ENCODE results near the gene LYPLA2. TPM values are rescaled to one million over a fixed set of nuclear protein-coding genes. Genes with fewer than 3 reads are reported as not detected.

LYPLA2 gene
- total RNA-seq, 3 donors from 2014 or later, result 31.8 to 52.8 (median 49.5) TPM

GRCh38 chr1:23805025-23805424 is 14.1 kb downstream of the LYPLA2 start:
- TF ChIP-seq POLR2AphosphoS5 (IDR thresholded peaks at IDR 0.05) (no peak), CTCF (IDR thresholded peaks at IDR 0.05) (no peak), POLR2A (IDR thresholded peaks at IDR 0.05) (no peak)
- H3K4me3 ChIP-seq, result no peak overlapping the region
- H3K9me3 ChIP-seq, result no peaks in the 10 kb centered on the region
- no peaks in the 10 kb centered on the region for H3K27me3 ChIP-seq
- H3K36me3 ChIP-seq, result no peaks in the 10 kb centered on the region
- no peak overlapping the region for H3K27ac ChIP-seq
- no peak for DNase-seq (ENCODE audit: low spot score in 2 of 2)
- intact Hi-C loops (cut with DNase I; ENCODE audit: low total_unique reads), result no loop called here
- H3K4me1 ChIP-seq, result no peaks in the 10 kb centered on the region

DNA sequence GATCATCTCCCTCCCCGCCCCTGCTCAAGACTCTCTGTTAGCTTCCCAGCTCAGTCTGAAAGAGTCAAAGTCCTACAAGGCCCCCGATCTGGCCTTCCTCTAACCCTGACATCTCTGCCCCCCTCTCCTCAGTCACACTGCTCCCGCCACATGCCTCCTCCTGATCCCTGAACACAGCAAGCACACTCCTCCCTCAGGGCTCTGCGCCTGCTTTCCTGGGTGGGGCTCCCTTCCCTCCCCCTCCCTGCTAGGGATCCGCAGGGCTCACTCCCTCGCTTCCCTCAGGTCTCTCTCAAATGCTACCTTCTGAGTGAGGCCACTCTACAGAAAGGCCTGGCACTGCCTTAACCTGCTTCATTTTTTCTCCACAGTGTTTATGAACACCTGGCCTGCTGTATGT is 15.3 kb downstream of the LYPLA2 start:
- H3K27me3 ChIP-seq, result no peaks in the 10 kb centered on the region
- H3K4me1 ChIP-seq, result no peaks in the 10 kb centered on the region
- no peak overlapping the region for H3K4me3 ChIP-seq
- H3K36me3 ChIP-seq, result no peaks in the 10 kb centered on the region
- TF ChIP-seq CTCF (IDR thresholded peaks at IDR 0.05), result no peak
- no peak for TF ChIP-seq POLR2A (IDR thresholded peaks at IDR 0.05)
- no peak for TF ChIP-seq POLR2AphosphoS5 (IDR thresholded peaks at IDR 0.05)
- H3K27ac ChIP-seq, result no peak overlapping the region
- intact Hi-C loops (cut with DNase I; ENCODE audit: low total_unique reads), result no loop called here
- DNase-seq (ENCODE audit: low spot score in 2 of 2), result no peak
- no peaks in the 10 kb centered on the region for H3K9me3 ChIP-seq

- no peak for TF ChIP-seq POLR2A (IDR thresholded peaks at IDR 0.05)
- no peak for TF ChIP-seq POLR2AphosphoS5 (IDR thresholded peaks at IDR 0.05)
- TF ChIP-seq CTCF (IDR thresholded peaks at IDR 0.05), result no peak
- Histone ChIP-seq H3K36me3 (no peaks in the 10 kb centered on the region), H3K27ac (no peak overlapping the region), H3K27me3 (no peaks in the 10 kb centered on the region), H3K4me1 (no peaks in the 10 kb centered on the region), H3K4me3 (no peak overlapping the region), H3K9me3 (no peaks in the 10 kb centered on the region)
- intact Hi-C loops (cut with DNase I; ENCODE audit: low total_unique reads), result no loop called here
- DNase-seq (ENCODE audit: low spot score in 2 of 2), result no peak
Observed at GRCh38 chr1:23807453-23807852, 16.5 kb downstream of the LYPLA2 start.

- Histone ChIP-seq H3K27ac (no peak overlapping the region), H3K4me1 (no peaks in the 10 kb centered on the region), H3K4me3 (no peak overlapping the region), H3K9me3 (no peaks in the 10 kb centered on the region), H3K36me3 (no peaks in the 10 kb centered on the region), H3K27me3 (no peaks in the 10 kb centered on the region)
- intact Hi-C loops (cut with DNase I; ENCODE audit: low total_unique reads), result no loop called here
- DNase-seq (ENCODE audit: low spot score in 2 of 2), result peak; percentile 60 to 70
- TF ChIP-seq CTCF (IDR thresholded peaks at IDR 0.05) (peak in 2 of 3 donors; percentile 44 to 66), POLR2AphosphoS5 (IDR thresholded peaks at IDR 0.05) (no peak)
Observed at GRCh38 chr1:23809751-23810171, 18.8 kb downstream of the LYPLA2 start.

DNA sequence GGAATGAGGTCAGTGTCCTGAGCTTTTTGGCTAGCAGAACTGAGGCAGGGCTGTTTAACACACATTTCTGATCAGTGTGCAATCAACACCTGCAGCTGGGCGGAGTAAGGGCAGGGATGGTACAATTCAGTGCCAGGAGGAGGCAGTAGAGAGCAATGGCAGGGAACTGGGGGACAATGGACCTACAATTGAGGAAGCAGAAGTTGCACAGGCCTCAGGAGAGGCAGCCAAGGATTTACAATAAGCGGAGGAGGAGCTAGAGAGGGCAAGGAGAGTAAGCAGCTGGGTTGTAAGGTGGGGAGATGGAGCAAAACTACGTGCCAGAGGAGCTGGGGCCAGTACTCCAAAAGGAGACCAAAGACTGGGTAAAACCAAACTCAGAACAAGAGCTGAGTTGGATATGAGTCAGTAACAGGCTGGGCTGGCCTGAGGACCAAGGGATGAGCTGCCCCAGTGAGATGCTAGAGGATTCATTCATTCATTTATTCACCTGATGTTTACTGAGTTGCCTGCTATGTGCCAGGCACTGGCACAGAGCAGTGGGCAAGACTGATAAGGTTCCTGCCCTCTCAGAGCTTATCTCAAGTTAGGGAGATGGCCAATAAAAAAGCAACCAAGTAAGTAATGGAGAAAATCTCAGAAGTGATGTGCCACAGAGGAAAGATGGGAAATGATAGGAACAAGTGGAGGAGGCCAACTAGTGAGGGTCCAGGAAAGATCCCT is 20.0 kb downstream of the LYPLA2 start:
- no peaks in the 10 kb centered on the region for H3K4me1 ChIP-seq
- no peaks in the 10 kb centered on the region for H3K27me3 ChIP-seq
- H3K36me3 ChIP-seq, result no peaks in the 10 kb centered on the region
- intact Hi-C loops (cut with DNase I; ENCODE audit: low total_unique reads), result no loop called here
- TF ChIP-seq POLR2AphosphoS5 (IDR thresholded peaks at IDR 0.05), result no peak
- peak in 2 of 3 donors; percentile 41 to 50 for TF ChIP-seq CTCF (IDR thresholded peaks at IDR 0.05)
- no peak for DNase-seq (ENCODE audit: low spot score in 2 of 2)
- no peak overlapping the region for H3K27ac ChIP-seq
- H3K9me3 ChIP-seq, result no peaks in the 10 kb centered on the region
- no peak overlapping the region for H3K4me3 ChIP-seq
